ENCODE results near the gene RNF169.

- TF ChIP-seq CTCF (IDR thresholded peaks at IDR 0.05 in 2 of 3, conservative IDR thresholded peaks at IDR 0.05 in 1 of 3; ENCODE audit: insufficient read depth in 2 of 3, low read depth in 1 of 3, low read length in 3 of 3) (no peak), THRB (CRISPR knock-in tag; conservative IDR thresholded peaks at IDR 0.05) (no peak), MTF1 (CRISPR knock-in tag; IDR thresholded peaks at IDR 0.05; ENCODE audit: borderline replicate concordance) (no peak), NELFE (IDR thresholded peaks at IDR 0.05; ENCODE audit: insufficient read depth, insufficient read length) (no peak), DPF2 (IDR thresholded peaks at IDR 0.05) (0 out of 2 replicates have a peak, but pooled peaks have one; percentile 27), NR2C2 (CRISPR knock-in tag; IDR thresholded peaks at IDR 0.05) (no peak), NR2C2 (tag; IDR thresholded peaks at IDR 0.05) (no peak), YBX1 (IDR thresholded peaks at IDR 0.05) (no peak)
These were observed at the start of gene RNF169 for GRCh38 chr11:74748211-74749126.

All from K562 (cell line).